Sigmoid colon (tissue), 4 donors: ENCODE measurements around the gene CCSER1.

Experiments
- CTCF ChIP-seq, 4 experiments: fragments of 450-650 bp in 3 of 4; fragments of 200-600 bp in 1 of 4; IDR thresholded peaks; one replicate each; pipeline ENCODE4 v1.5.1; 2016 to 2019; ENCODE audit warnings: antibody characterized with exemption in 4 of 4, mild to moderate bottlenecking in 3 of 4, moderate library complexity in 2 of 4
- POLR2A ChIP-seq, 2 donors: fragments of 450-650 bp; IDR thresholded peaks; one replicate each; pipeline ENCODE4 v1.6.1; 2016; ENCODE audit warnings: antibody characterized with exemption in 2 of 2, mild to moderate bottlenecking in 2 of 2, moderate library complexity in 2 of 2
- POLR2AphosphoS5 ChIP-seq, 4 donors: sonication (generic); formaldehyde crosslinking; IDR thresholded peaks; one replicate each; pipeline ENCODE4 v1.6.1; 2017; ENCODE audit warnings: antibody characterized with exemption in 4 of 4

DNA sequence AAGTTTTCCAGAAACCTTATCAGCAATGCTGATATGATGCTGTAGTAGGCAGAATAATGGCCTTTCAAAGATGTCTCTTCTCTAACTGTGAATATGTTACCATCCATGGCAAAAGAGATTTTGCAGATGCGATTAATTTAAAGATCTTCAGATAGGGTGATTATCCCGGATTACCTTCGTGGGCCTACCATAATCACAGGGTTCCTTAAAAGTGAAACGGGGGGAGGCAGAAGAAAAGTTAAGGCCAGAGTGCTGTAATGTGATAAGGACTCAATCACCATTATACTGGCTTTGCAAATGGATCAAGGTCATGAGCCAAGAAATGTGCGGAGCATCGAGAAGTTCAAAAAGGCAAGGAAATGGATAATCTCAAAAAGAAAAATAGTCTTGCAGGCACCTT is 459.6 kb downstream of the CCSER1 start:
- no peak for TF ChIP-seq CTCF (IDR thresholded peaks at IDR 0.05)
- no peak for TF ChIP-seq POLR2A (IDR thresholded peaks at IDR 0.05)
- TF ChIP-seq POLR2AphosphoS5 (IDR thresholded peaks at IDR 0.05): no peak
